BLaER1 treated with 17β-estradiol and CSF1 and Interleukin-3, amounts not matched to agents 10 nM and 100 nM (cell line): Measurements from ENCODE around the gene JAG2.

Experiments
- H3K27ac ChIP-seq, 11 experiments: shearing (Covaris generic); formaldehyde crosslinking; 2 replicates each; pipeline ENCODE4 v1.8.1; 2022
- H3K27me3 ChIP-seq, 11 experiments: shearing (Covaris generic); formaldehyde crosslinking; 2 replicates each; pipeline ENCODE4 v1.8.1; 2022
- H3K36me3 ChIP-seq, 11 experiments: shearing (Covaris generic); formaldehyde crosslinking; 2 replicates each; pipeline ENCODE4 v1.8.1; 2022
- H3K4me1 ChIP-seq, 10 experiments: shearing (Covaris generic); formaldehyde crosslinking; 2 replicates each; pipeline ENCODE4 v1.8.1; 2022
- H3K4me2 ChIP-seq, 11 experiments: shearing (Covaris generic); formaldehyde crosslinking; 2 replicates each; pipeline ENCODE4 v1.8.1; 2022
- H3K4me3 ChIP-seq, 10 experiments: shearing (Covaris generic); formaldehyde crosslinking; 2 replicates each; pipeline ENCODE4 v1.8.1; 2022
- H3K9ac ChIP-seq, 11 experiments: shearing (Covaris generic); formaldehyde crosslinking; 2 replicates each; pipeline ENCODE4 v1.8.1; 2022
- H3K9me3 ChIP-seq, 11 experiments: shearing (Covaris generic); formaldehyde crosslinking; replicated peaks in 1 of 11; 2 replicates each; pipeline ENCODE4 v1.8.1; 2022
- H4K20me1 ChIP-seq, 11 experiments: shearing (Covaris generic); formaldehyde crosslinking; 2 replicates each; pipeline ENCODE4 v1.8.1; 2022
- Cebpa-rat ChIP-seq, 11 experiments: shearing (Covaris generic); IDR thresholded peaks; 2 replicates each; pipeline ENCODE4 v1.8.1; 2022

Gene JAG2

GRCh38 chr14:105195522-105196264 is 27.1 kb upstream of the JAG2 start:
- peaks cover 81 to 94% (median 92%) of the 10 kb centered on the region in 10 experiments for H3K4me1 ChIP-seq
- peaks cover 0 to 30% (median 7%) of the 10 kb centered on the region in 11 experiments; a peak in 11 of 22 replicates for H3K27me3 ChIP-seq
- H4K20me1 ChIP-seq = peaks cover 0 to 38% (median 4%) of the 10 kb centered on the region in 11 experiments; a peak in 10 of 22 replicates
- H3K9me3 ChIP-seq = no peaks in the 10 kb centered on the region
- peak overlapping the region; percentile 85 to 100 (median 97) for H3K4me2 ChIP-seq
- H3K36me3 ChIP-seq = no peaks in the 10 kb centered on the region
- TF ChIP-seq Cebpa-rat (IDR thresholded peaks at IDR 0.05) = no peak
- H3K9ac ChIP-seq = peak overlapping the region in 10 of 11 experiments; percentile 22 to 69 (median 48); a peak in 13 of 22 replicates
- peak overlapping the region in 2 of 11 experiments; percentile 1 to 36; a peak in 2 of 22 replicates for H3K27ac ChIP-seq
- peak overlapping the region in 8 of 10 experiments; percentile 30 to 60 (median 45); a peak in 9 of 20 replicates for H3K4me3 ChIP-seq

DNA sequence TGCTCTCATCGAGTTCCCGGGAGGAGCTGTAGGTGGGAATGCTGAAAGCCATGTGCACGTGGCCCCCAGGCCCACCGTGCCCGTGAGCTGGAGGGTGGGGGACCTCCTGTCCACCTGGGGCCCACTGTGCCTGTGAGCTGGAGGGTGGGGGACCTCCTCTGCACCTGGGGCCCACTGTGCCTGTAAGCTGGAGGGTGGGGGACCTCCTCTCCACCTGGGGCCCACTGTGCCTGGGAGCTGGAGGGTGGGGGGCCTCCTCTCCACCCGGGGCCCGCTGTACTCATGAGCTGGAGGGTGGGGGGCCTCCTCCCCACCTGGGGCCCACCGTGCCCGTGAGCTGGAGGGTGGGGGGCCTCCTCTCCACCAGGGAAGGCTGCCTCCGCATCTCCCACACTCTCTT is 26.5 kb upstream of the JAG2 start:
- H3K9me3 ChIP-seq = no peaks in the 10 kb centered on the region
- no peak for TF ChIP-seq Cebpa-rat (IDR thresholded peaks at IDR 0.05)
- no peak overlapping the region for H3K4me3 ChIP-seq
- peaks cover 74 to 88% (median 86%) of the 10 kb centered on the region in 10 experiments for H3K4me1 ChIP-seq
- H3K27me3 ChIP-seq = peaks cover 0 to 30% (median 7%) of the 10 kb centered on the region in 11 experiments; a peak in 11 of 22 replicates
- peak overlapping the region in 1 of 11 experiments; percentile 69; a peak in 2 of 22 replicates for H3K9ac ChIP-seq
- H3K4me2 ChIP-seq = peak overlapping the region; percentile 85 to 100 (median 97)
- H3K27ac ChIP-seq = no peak overlapping the region
- peaks cover 0 to 32% (median 0%) of the 10 kb centered on the region in 11 experiments; a peak in 10 of 22 replicates for H4K20me1 ChIP-seq
- H3K36me3 ChIP-seq = no peaks in the 10 kb centered on the region

DNA sequence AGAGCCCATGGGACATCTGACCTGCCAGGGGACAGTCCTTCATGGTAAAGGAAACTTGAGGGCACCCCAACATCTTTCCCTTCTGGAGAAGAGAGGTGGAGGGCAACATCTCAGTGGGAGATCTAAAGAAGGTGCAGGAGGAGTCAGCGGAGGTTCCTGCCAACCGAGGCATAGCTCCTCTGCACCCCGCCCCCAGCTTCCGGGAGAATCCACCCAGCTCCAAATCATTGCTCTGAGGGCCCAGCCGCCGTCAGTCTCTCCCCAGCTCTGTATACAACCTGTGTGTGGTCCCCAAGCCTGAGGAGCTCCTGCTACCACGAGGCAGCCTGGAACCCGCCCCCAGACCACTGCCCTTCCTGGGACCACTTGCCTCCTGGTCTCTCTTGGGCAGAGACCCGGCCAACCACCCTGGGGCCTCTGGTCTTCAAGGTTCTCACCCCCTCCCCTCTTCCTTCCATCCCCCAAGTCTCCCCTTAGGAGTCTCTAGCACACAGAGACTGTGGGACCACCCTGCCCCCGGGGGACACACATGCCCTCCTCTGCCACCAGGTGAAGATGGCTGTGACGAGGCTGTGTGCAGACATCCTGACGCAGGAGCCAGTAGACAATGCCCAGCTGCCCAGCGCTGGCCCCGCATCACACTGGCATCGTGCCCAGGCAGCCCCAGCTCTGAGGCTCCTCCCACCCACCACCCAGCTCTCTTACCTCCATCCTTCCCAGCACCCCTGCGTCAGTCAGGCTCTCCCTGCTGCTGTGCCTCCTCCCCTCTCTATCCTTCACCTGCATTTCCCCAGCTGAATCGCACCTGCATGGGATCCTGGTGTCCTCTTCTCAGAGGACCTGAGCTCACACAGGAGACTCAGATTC is 25.6 kb upstream of the JAG2 start:
- Histone ChIP-seq H3K4me1 (peaks cover 65 to 79% (median 77%) of the 10 kb centered on the region in 10 experiments), H3K4me2 (peak overlapping the region; percentile 85 to 100 (median 97)), H3K4me3 (peak overlapping the region in 3 of 10 experiments; percentile 4 to 56 (median 34); a peak in 3 of 20 replicates), H4K20me1 (peaks cover 0 to 23% (median 0%) of the 10 kb centered on the region in 11 experiments; a peak in 10 of 22 replicates), H3K9me3 (peaks cover 0 to 3% (median 1%) of the 10 kb centered on the region in 11 experiments; a peak in 10 of 22 replicates), H3K27ac (peak overlapping the region in 8 of 11 experiments; percentile 27 to 80 (median 68); a peak in 9 of 22 replicates), H3K9ac (peak overlapping the region in 6 of 11 experiments; percentile 6 to 75 (median 64); a peak in 9 of 22 replicates), H3K36me3 (no peaks in the 10 kb centered on the region), H3K27me3 (peaks cover 0 to 30% (median 7%) of the 10 kb centered on the region in 11 experiments; a peak in 11 of 22 replicates)
- TF ChIP-seq Cebpa-rat (IDR thresholded peaks at IDR 0.05) = no peak

DNA sequence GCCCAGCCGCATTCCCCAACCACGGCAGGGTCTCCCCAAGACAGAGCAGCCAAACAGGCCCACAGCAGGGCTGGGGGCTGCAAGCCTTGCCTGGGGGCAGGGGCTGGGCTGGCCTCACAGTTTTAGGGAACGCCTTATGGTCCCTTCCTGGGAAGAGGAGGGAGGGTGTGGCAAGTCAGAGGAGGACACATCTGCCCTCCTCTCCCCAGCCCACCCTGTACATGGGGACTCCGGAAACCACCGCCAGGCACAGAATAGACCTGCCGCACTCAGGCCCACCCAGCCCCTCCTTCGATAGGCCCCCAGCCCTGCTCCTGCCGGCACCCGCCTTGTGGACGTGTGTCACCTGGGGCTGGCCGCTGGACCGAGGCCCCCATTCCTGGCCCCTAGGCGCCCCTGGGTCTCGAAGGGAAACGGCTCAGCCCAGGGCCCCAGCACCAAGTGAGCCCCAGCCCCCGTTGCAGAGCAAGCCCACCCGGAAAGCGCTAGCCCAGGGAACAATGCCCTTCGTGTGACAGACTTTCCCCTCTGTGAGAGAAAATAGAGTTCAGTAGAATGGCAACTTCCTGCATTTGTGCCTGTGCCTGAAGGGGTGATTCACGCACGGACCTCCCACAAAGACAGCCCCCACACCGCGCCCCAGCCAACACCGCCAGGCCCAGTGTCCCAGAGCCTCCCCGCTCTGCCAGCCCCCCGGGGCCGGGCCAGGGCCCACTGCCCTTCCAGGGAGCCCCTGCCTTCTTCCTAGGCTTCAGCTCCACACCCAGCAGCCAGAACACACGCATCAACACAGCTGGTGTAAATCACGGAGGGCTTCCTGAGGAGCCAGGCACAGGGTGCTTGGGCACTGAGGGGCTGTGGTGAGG is 24.5 kb upstream of the JAG2 start:
- Histone ChIP-seq H3K27me3 (peaks cover 0 to 30% (median 7%) of the 10 kb centered on the region in 11 experiments; a peak in 11 of 22 replicates), H3K4me1 (peaks cover 55 to 68% (median 66%) of the 10 kb centered on the region in 10 experiments), H3K9me3 (peaks cover 8 to 14% (median 12%) of the 10 kb centered on the region in 11 experiments), H3K9ac (peak overlapping the region; percentile 31 to 75 (median 63); a peak in 21 of 22 replicates), H3K36me3 (peaks cover 0 to 1% (median 0%) of the 10 kb centered on the region in 11 experiments; a peak in 1 of 22 replicates), H4K20me1 (peaks cover 0 to 19% (median 0%) of the 10 kb centered on the region in 11 experiments; a peak in 9 of 22 replicates), H3K4me3 (peak overlapping the region in 4 of 10 experiments; percentile 4 to 56 (median 36); a peak in 6 of 20 replicates), H3K4me2 (peak overlapping the region; percentile 85 to 100 (median 97)), H3K27ac (peak overlapping the region; percentile 46 to 80 (median 65); a peak in 20 of 22 replicates)
- TF ChIP-seq Cebpa-rat (IDR thresholded peaks at IDR 0.05) = no peak

- TF ChIP-seq Cebpa-rat (IDR thresholded peaks at IDR 0.05) = no peak
- Histone ChIP-seq H4K20me1 (peaks cover 0 to 5% (median 0%) of the 10 kb centered on the region in 11 experiments; a peak in 2 of 22 replicates), H3K27me3 (peaks cover 0 to 7% (median 0%) of the 10 kb centered on the region in 11 experiments; a peak in 3 of 22 replicates), H3K4me1 (peaks cover 5 to 44% (median 36%) of the 10 kb centered on the region in 10 experiments), H3K4me3 (0 out of 20 replicates have a peak overlapping the region, but pooled peaks of 1 of the 10 experiments have one; percentile 19), H3K27ac (no peak overlapping the region), H3K9me3 (peaks cover 12 to 22% (median 19%) of the 10 kb centered on the region in 11 experiments), H3K9ac (no peak overlapping the region), H3K4me2 (no peak overlapping the region), H3K36me3 (peaks cover 0 to 4% (median 0%) of the 10 kb centered on the region in 11 experiments; a peak in 1 of 22 replicates)
Observed at GRCh38 chr14:105187935-105188524, 19.5 kb upstream of the JAG2 start.

DNA sequence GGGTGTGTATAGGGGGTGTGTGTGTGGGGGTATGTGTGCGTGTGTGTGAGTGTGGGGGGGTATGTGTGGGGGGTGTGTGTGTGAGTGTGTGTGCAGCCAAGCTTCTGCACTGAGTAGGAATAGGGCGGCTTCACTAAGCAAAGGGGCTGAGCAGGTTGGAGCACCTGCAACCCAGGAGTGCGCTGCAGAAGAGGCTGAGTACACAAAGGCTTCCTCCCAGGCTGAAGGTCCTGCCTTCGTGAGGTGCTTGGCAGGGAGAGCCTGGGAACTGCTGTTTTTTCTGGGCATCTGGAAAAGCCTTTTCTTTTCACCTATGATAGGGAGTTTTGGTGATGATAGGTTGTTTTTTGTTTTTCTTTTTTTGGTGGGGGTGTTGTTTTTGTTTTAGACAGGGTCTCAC is 18.5 kb upstream of the JAG2 start:
- H3K4me1 ChIP-seq = peaks cover 8 to 47% (median 39%) of the 10 kb centered on the region in 10 experiments
- peaks cover 0 to 15% (median 0%) of the 10 kb centered on the region in 11 experiments; a peak in 3 of 22 replicates for H3K27me3 ChIP-seq
- no peak overlapping the region for H3K9ac ChIP-seq
- no peak overlapping the region for H3K4me2 ChIP-seq
- peaks cover 12 to 22% (median 19%) of the 10 kb centered on the region in 11 experiments for H3K9me3 ChIP-seq
- H3K4me3 ChIP-seq = no peak overlapping the region
- no peak overlapping the region for H3K27ac ChIP-seq
- peaks cover 0 to 4% (median 0%) of the 10 kb centered on the region in 11 experiments; a peak in 1 of 22 replicates for H3K36me3 ChIP-seq
- no peak for TF ChIP-seq Cebpa-rat (IDR thresholded peaks at IDR 0.05)
- H4K20me1 ChIP-seq = peaks cover 0 to 5% (median 0%) of the 10 kb centered on the region in 11 experiments; a peak in 2 of 22 replicates

GRCh38 chr14:105185973-105186372 is 17.4 kb upstream of the JAG2 start:
- Histone ChIP-seq H3K27me3 (peaks cover 0 to 15% (median 0%) of the 10 kb centered on the region in 11 experiments; a peak in 3 of 22 replicates), H3K9ac (no peak overlapping the region)

More at GRCh38 chr14:105185973-105186372, 17.4 kb upstream of the JAG2 start:
- Histone ChIP-seq H3K9me3 (peaks cover 12 to 22% (median 19%) of the 10 kb centered on the region in 11 experiments), H4K20me1 (peaks cover 0 to 5% (median 0%) of the 10 kb centered on the region in 11 experiments; a peak in 2 of 22 replicates), H3K36me3 (peaks cover 0 to 4% (median 0%) of the 10 kb centered on the region in 11 experiments; a peak in 1 of 22 replicates), H3K4me1 (peaks cover 16 to 47% (median 41%) of the 10 kb centered on the region in 10 experiments), H3K4me3 (no peak overlapping the region), H3K27ac (no peak overlapping the region), H3K4me2 (no peak overlapping the region)
- TF ChIP-seq Cebpa-rat (IDR thresholded peaks at IDR 0.05) = no peak
